HG02571 (cell line): Measurements from ENCODE around the gene PRKAB1.
"Not testable (repeated sequence)": the region's sequence is repeated elsewhere in the genome, so short reads cannot be mapped to it uniquely, and the experiment has no call there.

Experiments used
- ATAC-seq: cut with Tn5 transposase; IDR thresholded peaks from one replicate; pipeline ENCODE4 v1.9.1; 2021; ENCODE audit warnings: mild to moderate bottlenecking, moderate library complexity; ENCODE audit not compliant: unreplicated experiment

PRKAB1 gene

DNA sequence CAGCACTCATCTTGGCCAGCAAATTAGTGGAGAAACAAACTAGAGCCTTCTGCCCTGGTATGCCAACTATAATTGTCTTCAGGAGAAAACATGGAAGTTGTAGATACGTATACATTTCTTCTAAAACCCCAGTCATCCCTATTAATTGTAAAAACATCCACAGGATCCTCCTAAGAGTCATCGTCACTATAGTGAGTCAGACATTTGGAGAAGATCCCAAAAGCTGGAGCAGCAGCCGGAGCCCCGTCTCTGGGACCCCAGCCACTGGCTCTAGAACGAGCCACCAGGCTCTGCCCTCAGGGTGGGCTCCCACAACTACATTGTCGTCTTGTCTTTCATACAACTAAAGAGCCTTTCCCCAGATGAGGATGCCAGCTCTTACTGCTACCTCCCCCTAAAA lies 15.5 kb downstream of the PRKAB1 start:
- no peak for ATAC-seq

DNA sequence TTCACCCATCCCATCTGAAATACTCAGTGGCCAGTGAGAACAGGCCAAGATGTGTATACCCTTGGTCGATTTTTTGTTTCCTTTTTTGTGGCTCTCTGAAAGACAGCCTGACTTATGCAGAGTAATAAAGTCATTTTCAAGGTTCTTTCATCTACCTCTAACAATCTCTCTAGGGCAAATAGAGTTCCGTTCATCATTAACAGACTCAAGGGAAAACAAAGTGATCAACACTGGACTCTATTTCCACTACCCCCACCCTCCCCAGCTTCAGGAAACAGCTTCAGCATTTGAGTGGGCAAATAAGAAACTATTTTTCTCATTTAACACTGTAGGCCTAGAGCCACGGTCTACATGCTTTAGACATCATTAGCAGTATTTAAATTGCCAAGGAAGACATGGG lies 15.9 kb downstream of the PRKAB1 start:
- ATAC-seq, result no peak

DNA sequence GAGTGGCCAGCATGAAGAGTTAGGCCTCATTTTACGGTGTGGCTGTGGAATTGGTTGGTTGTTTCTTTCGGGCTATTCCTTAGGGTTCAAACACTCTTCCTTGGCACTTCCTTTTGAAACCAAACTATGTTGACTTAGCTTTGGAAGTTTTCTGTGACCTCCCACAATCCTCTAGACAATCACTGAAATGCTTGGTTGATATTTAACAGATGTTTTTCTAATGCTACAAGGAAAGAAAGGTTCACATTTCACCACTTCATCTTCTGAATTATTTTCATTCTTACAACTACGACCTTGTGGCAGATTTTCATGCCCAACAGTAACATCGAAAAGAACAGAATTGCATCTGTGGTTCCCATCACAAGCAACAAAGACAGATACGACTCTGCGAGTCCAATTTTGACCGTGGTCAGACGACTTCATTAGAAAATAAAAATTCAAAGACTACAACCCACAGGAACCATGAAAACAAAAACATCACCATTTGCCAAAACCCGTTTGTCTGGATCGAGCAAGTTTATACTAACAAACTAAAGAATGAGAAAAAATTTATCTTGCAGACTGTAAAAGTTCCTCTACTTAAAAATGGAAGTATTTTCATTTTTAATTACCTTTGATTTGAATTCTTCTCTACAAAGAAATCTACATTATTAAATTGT lies 16.9 kb downstream of the PRKAB1 start:
- ATAC-seq, result no peak

- ATAC-seq, result no peak
These were observed 17.4 kb downstream of the PRKAB1 start for GRCh38 chr12:119685375-119685774.

GRCh38 chr12:119686355-119686754 lies 18.4 kb downstream of the PRKAB1 start:
- no peak for ATAC-seq

DNA sequence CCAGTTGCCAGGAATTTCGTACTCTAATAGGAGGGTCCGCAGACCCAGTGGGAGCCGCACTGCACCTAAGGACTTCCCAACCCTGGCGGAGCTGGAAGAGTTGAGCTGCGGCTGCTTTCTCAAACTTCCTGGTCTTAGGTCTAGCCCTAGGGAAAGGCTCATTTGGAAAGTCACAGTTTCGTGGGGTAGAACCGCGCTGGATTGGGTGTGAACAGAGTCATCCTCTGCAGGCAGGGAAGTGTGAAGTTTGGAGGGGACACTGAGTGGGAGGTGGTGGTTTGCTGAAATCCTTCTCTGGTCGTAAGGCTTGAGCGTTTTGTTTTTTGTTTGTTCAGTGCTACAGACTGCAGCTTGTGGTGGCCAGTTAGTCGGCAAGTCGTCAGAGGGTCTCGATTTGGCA lies 18.8 kb downstream of the PRKAB1 start:
- ATAC-seq, result no peak

DNA sequence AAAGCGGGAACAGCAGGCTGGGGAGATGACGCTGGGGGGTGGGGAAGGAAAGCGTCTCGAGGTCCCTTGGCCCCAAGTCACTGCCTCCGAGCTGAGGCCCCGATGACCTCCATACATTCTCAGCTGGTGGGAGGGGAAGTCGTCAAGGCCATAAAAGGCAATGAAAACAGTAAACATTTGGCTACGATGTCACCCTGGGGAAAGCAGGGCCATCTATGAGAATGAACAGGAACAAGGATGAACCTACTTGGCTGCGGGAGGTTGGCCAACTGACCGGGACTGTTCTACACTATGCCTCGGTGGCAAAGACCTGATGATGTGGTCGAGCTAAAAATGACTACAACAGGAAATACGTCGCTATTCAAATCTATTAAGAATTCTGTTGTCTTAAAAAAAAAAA lies 19.5 kb downstream of the PRKAB1 start:
- ATAC-seq, result no peak

DNA sequence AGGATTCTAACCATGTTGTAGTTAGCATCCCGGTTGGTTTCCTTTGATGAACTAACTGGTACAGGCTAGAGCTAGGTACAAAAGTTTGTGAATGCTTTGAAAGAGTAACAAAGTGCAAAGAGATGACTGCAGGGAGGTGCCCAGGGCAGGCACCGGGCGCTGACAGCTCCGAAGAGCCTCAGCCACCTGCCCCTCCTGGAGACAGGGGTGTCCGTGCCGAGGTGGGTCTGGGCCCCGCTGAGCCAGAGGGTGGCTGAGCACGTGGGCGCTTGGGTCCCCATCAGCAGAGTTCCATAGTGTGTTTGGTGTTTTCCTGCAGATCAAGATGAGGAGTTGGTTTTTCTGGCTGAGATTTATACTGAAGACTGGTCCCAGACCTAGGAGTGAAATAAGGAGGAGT lies 19.9 kb downstream of the PRKAB1 start:
- ATAC-seq, result no peak

- ATAC-seq, result no peak
These were observed 22.1 kb downstream of the PRKAB1 start for GRCh38 chr12:119689935-119690500.

DNA sequence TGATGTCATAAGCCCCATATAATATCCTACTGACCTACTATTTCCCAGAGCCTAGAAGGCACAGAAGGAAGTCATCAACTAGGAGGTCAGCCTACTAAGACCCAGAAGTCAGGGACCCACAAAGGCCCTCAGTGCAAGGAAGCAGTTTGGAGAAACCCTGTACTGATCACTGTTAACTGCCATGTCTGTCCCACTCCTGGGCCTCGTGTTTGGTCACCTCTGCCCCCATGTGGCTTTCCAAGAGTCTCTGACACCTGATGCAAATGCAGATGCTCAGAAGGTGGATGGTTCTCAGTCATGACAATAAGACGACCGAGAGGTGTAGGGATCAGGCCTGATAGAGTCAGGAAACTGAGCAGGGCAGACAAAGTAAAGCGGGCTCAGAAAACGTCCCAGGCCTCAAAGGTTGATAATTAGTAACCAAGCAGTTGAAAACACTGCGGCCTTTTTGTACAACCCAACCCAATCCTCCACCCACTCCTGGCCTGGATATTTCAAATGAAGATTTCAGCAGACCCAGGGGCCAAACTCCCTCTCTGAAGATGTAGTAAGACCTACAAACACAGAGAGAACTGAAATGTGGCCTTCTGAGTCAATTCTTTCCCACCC lies 23.4 kb downstream of the PRKAB1 start:
- no peak for ATAC-seq

GRCh38 chr12:119692410-119692809 lies 24.5 kb downstream of the PRKAB1 start:
- no peak for ATAC-seq

- ATAC-seq, result no peak
These were observed 25.1 kb downstream of the PRKAB1 start for GRCh38 chr12:119692997-119693396.

DNA sequence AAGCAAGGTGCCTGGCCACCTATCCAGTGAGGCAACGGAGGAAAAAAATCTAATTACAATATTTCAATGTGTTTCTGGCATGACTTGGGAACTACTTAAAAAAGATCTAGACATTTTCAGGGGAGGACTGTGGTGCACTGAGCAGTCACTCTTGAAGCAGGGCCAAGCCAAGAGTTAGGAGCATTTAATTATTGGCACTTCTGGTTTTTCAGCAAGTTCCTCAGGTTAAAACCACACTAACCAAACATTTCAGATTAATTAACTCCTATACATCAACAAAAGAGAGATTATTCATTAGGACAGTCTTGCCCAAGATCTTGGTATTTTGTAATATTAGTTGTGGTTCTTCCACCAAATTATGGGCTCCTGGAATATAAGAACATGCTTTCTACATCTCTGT lies 25.6 kb downstream of the PRKAB1 start:
- no peak for ATAC-seq

DNA sequence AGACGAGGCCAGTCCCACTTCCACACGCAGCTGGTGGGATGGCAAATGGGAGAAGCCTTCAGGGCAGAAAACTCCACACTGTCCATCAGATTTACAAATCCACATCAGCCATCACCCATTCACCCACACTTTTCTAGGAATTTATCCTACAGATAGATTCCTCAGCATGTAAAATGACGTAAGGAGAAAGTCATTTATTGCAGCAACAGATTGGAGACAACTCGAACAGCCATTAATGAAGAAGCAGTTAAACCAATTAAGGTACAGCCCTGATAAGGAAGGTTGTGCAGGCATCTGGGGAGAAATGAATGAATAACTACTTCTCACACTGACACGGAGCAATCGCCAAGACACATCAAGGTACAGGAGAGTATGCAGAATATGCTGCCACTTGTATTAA lies 26.2 kb downstream of the PRKAB1 start:
- ATAC-seq, result no peak

GRCh38 chr12:119695034-119695433 lies 27.1 kb downstream of the PRKAB1 start:
- no peak for ATAC-seq

DNA sequence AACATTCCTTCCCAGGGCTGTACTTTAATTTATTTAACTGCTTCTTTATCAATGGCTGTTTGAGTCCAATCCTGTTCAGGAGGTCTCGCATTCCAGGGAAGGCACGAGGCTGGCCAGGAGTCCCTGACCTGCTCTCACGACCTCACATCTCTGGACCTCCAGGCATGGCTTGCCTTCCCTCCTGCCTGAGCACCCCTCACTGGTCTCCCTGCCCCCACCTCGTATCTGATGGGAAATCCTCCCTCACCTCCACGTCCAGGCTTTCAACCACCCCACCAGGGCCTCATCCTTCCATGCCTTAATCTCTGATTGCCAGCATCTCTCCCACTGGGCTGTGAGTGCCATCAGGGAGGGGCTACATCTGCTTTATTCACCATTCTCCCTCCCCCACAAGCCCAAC lies 29.0 kb downstream of the PRKAB1 start:
- ATAC-seq, result no peak

DNA sequence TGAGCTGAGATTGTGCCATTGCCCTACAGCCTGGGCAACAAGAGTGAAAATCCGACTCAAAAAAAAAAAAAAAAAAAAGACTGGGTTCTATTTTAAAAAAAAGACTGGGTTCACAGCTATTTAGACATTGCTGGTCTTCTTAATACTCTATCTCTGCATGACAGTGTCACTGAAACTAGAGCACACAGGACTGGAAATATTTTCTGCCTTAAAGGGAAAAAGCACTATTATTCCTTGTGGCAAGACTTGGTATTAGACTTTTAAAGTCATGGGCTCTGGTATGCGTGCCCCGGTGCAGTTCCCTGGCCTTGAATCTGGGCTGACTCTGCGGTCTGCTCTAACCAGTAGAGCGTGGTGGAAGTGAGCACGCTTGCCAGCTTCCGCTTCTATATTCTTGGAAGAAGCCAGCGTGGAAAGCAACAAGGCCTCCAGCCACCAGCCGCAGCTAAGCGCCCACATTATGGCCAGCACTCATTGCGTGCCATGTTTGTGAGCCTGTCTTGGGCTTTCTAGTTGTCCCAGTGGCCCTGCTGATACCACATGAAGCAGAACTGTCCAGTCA lies 31.3 kb downstream of the PRKAB1 start:
- no peak for ATAC-seq

DNA sequence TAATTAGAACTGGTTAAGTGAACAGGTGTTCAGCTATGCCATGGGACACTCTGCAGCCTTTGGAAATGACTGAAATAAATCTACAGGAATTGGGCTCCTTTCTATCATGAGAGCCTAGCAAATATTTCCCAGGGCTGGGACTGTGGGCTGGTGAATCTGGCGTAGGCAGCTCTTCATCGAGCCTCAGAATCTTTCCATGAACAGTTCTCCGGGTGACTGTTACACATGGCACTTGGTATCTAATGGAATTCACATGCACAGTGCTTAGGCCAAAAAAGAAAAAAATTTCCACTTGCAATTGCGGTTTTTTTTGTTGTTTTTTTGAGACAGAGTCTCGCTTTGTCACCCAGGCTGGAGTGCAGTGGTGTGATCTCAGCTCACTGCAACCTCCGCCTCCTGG lies 32.1 kb downstream of the PRKAB1 start:
- no peak for ATAC-seq

GRCh38 chr12:119704065-119704747 lies 36.3 kb downstream of the PRKAB1 start:
- ATAC-seq, result no peak

DNA sequence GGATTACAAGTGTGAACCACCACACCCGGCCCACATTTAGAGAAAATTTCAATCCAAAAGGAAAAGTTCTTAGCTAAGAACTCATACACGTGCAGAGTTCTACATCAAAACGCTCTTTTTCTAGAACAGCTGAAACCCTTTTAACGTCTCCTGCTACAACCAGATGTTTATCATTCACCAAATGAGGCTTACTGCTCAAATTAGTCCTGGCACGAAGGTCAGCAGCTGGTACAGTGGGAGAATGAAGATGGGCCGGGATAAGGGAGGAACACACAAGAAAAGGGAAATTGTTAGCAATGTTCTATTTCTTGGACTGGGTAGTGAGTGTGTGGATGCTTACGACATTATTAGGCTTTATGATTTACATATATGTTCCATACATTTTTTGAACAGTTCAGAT lies 37.2 kb downstream of the PRKAB1 start:
- ATAC-seq, result no peak

GRCh38 chr12:119706427-119706826 lies 38.5 kb downstream of the PRKAB1 start:
- ATAC-seq, result not testable (repeated sequence)
